OCI-LY7 (cell line): Measurements from ENCODE around the gene CHN2.

Source experiments
- EZH2phosphoT487 ChIP-seq: fragments of 200-600 bp; sonication (generic); IDR thresholded peaks from 2 replicates; pipeline ENCODE4 v1.6.1; 2018; ENCODE audit warnings: low read depth, borderline replicate concordance, mild to moderate bottlenecking, mixed run types, antibody characterized with exemption, low read length, moderate library complexity, mixed read lengths
- TF ChIP-seq, protein P1 (sequence below): fragments of 200-600 bp; sonication (generic); conservative IDR thresholded peaks from 2 replicates; pipeline ENCODE4 v1.5.1; 2014; ENCODE audit warnings: mild to moderate bottlenecking, antibody characterized with exemption, low read length, moderate library complexity, mixed read lengths

DNA sequence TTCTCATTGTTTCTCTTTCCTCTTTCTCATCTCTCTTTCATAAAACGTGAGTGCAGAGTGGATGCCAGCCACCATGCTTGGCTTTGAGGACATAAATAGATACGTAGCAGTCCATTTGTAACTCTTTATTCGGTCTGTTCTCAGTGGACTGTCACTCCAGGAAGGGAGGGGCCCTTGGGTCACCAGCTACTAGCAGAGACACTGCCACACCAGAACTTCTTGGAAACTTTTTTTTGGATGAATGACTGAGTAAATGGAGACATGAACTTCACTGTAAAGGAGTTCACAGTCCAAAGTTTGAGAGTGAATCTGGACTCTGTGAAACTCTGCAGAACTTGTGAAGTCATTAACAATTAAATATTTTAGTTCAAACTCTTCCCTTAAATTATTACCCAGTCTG is 20.2 kb downstream of the CHN2 start:
- TF ChIP-seq, protein P1, sequence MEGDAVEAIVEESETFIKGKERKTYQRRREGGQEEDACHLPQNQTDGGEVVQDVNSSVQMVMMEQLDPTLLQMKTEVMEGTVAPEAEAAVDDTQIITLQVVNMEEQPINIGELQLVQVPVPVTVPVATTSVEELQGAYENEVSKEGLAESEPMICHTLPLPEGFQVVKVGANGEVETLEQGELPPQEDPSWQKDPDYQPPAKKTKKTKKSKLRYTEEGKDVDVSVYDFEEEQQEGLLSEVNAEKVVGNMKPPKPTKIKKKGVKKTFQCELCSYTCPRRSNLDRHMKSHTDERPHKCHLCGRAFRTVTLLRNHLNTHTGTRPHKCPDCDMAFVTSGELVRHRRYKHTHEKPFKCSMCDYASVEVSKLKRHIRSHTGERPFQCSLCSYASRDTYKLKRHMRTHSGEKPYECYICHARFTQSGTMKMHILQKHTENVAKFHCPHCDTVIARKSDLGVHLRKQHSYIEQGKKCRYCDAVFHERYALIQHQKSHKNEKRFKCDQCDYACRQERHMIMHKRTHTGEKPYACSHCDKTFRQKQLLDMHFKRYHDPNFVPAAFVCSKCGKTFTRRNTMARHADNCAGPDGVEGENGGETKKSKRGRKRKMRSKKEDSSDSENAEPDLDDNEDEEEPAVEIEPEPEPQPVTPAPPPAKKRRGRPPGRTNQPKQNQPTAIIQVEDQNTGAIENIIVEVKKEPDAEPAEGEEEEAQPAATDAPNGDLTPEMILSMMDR: no peak
- no peak for TF ChIP-seq EZH2phosphoT487
